Activated CD8-positive, alpha-beta memory T cell treated with anti-CD3 and anti-CD28 coated beads, Interleukin-2, amount 50 U/mL, for 24 hours (primary cell): ENCODE results near the gene DLEC1.

Experiments used
- DNase-seq: peaks from one replicate; pipeline ENCODE4 v3.0.0-alpha.2; 2020; ENCODE audit errors: extremely low read depth

Gene DLEC1

GRCh38 chr3:38039101-38039898 lies at the start of gene DLEC1:
Gene DLEC1, plus strand, starts transcription at chr3:38039208. Its CDS starts 18 bp downstream, at chr3:38039226.
- DNase-seq, result peak; percentile 55

GRCh38 chr3:37989821-37990480 lies 49.1 kb upstream of the DLEC1 start:
- no peak for DNase-seq

DNA sequence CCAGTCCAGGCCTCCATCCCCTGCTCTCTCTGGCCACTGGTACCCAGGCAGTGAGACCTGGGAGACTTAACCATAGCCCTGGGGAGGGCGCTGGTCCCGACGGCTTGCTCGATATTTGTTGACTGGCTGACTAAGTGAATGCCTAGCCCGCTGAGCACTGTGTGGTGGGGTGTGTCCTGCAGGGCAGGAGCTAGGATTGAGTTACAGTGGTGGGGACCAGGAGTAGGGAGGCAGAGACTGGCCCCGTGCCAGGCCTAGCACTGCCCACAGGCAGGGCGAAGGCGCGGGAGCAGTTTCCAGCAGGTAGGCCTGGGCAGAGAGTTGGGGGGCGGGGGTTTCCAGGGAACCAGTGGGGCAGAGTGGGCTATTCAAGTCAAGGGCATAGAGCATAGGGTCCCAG lies 48.5 kb upstream of the DLEC1 start, which contains the start of gene VILL:
TSS of gene VILL (plus strand) at position 260 of the 400 bp plus-strand sequence. CDS start 2,887 bp downstream, outside the sequence.
- no peak for DNase-seq

GRCh38 chr3:37991109-37991508 lies 47.9 kb upstream of the DLEC1 start:
- no peak for DNase-seq

- no peak for DNase-seq
Observed at GRCh38 chr3:37991823-37992222, 47.2 kb upstream of the DLEC1 start.

DNA sequence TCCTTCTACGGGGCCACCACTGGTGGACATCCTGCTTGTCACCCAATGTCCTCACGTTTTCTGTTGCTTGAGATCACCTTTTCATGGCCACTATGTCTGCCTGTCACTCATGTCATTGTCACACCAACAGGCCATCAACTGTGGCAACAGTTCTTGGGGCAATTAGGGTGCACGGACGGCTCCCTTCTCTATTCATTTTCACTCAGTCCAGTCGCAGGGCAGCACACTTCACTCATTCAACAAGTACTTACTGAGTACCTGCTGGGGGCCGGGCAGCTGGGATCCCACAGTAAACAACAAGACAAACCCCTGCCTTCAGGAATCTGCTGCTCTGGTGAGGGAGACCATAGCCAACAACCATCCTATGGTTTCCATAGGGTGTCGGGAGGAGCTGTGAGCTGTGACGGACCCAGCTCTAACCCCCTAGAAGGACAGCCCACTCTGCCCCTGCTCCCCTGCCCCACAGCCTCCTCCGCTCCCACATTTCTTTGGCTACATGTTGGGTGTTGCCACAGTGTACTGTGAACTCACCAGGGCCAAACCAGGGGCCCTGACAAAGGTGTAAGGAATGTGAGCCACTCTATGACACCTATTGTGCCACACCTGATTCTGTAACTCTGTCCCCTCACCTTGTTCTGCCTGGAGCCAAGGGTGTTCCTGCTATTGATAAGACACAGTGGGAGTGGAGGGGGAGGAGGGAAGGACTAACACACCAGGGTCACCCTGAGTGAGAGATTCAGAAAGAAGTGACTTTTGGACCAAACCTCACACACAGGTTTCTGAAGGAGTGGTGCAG lies 46.5 kb upstream of the DLEC1 start:
- DNase-seq, result no peak

GRCh38 chr3:37993067-37993455 lies 45.9 kb upstream of the DLEC1 start:
- no peak for DNase-seq

GRCh38 chr3:37993460-37993819 lies 45.6 kb upstream of the DLEC1 start:
- no peak for DNase-seq

- DNase-seq, result peak; percentile 42
Observed at GRCh38 chr3:37993820-37994638, 45.0 kb upstream of the DLEC1 start.

DNA sequence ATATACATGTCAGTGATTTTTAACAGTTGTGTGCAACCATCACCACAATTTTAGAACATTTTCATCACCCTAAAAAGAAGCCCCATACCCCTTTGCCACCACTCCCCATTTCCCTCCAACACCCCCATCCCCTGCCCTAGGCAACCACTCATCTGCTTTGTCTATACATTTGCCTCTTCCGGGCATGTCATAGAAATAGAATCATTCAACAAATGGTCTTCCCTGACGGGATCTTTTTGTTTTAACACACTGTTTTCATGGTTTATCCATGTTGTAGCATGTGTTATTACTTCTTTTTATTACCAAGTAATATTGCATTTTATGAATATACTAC lies 44.4 kb upstream of the DLEC1 start:
- DNase-seq, result no peak

- no peak for DNase-seq
Observed at GRCh38 chr3:37995652-37996641, 43.1 kb upstream of the DLEC1 start.

- DNase-seq, result peak; percentile 69
Observed at GRCh38 chr3:37996785-37997301, 42.2 kb upstream of the DLEC1 start.

GRCh38 chr3:37997342-37997741 lies 41.7 kb upstream of the DLEC1 start:
- no peak for DNase-seq

GRCh38 chr3:37997791-37998370 lies 41.1 kb upstream of the DLEC1 start:
- no peak for DNase-seq

DNA sequence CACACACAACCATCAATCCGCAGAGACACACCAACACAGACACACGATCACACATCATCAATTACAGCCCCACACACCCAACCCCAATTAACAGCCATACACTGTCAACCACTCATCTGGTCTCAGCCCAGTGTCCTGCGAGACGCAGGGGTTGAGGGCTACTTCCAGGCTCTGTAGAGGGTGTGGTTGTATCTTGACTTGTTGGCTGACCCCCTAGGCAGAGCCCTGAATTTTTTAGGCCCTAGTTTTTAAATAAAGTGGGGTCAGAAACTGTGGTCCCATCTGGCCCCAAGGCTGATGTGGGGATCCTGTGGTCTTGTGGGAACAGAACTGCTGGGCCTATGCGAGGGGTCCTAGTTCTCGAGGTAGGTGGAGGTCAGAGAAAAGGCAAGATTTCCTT lies 39.2 kb upstream of the DLEC1 start:
- no peak for DNase-seq

- DNase-seq, result no peak
Observed at GRCh38 chr3:38000242-38000916, 38.6 kb upstream of the DLEC1 start.

GRCh38 chr3:38000965-38001455 lies 38.0 kb upstream of the DLEC1 start:
- DNase-seq, result no peak

DNA sequence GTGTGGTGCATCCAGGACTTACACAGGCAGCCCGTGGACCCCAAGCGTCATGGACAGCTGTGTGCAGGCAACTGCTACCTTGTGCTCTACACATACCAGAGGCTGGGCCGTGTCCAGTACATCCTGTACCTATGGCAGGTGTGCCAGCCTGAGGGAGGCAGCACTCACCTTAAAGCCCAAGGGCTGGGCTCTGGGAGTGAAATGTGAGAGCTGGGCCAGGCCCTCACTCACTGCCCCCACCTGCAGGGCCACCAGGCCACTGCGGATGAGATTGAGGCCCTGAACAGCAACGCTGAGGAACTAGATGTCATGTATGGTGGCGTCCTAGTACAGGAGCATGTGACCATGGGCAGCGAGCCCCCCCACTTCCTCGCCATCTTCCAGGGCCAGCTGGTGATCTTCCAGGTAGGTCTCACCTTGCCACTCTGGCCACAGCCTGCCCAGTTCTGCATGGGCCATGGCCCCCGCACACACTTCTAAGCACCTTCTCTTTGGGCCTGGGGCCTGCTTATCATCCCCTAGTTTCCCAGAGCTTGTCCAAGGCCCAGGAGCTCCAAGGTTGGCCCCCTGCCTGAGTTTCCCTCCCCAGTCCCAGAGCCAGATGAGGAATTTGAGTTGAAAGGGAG lies 37.4 kb upstream of the DLEC1 start:
- DNase-seq, result no peak
